HG02759 (cell line): ENCODE results near the gene RXRA.

Experiments
- ATAC-seq: cut with Tn5 transposase; IDR thresholded peaks from one replicate; pipeline ENCODE4 v1.9.1; 2021; ENCODE audit warnings: mild to moderate bottlenecking, moderate library complexity; ENCODE audit not compliant: unreplicated experiment

RXRA gene

GRCh38 chr9:134378901-134379338 lies 52.7 kb downstream of the RXRA start:
- no peak for ATAC-seq

- ATAC-seq = no peak
Measured at GRCh38 chr9:134379831-134380365, 53.6 kb downstream of the RXRA start.

DNA sequence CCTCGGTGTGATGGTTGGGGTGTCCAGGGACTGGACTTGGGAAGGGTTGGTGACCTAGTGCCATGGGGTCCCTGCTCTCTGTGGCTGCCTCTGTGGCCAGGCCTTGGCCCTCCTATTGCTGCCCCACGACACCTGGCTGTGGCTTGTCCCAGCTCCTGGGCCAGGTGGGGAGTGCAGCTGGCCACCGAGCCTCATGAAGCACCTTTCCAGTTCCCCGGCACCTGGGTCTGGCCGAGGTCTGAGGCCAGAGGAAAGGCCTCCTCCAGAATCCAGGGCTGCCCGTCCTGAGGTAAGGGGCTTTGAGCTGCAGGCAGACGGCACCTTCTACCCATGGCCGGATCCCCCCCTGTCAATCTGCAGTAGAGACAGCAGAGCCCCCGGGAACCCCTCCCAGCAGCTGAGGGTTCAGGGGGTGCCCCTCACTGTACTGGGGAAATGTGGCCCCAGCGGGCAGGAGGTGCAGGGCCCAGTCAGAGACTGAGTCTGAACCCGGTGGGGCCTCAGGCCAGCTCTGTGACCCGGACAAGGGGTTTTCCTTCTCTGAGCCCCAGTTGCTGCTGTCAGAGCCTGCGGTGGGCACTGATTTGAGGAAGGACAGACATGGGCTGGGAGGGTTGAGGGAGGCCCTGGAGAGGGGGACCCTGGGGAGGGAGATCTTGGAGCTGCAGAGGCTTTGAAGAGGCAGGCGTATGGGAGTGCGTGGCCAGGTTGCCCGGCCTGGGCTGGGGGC lies 54.5 kb downstream of the RXRA start:
- ATAC-seq = no peak

GRCh38 chr9:134381272-134381661 lies 55.0 kb downstream of the RXRA start:
- ATAC-seq = no peak

DNA sequence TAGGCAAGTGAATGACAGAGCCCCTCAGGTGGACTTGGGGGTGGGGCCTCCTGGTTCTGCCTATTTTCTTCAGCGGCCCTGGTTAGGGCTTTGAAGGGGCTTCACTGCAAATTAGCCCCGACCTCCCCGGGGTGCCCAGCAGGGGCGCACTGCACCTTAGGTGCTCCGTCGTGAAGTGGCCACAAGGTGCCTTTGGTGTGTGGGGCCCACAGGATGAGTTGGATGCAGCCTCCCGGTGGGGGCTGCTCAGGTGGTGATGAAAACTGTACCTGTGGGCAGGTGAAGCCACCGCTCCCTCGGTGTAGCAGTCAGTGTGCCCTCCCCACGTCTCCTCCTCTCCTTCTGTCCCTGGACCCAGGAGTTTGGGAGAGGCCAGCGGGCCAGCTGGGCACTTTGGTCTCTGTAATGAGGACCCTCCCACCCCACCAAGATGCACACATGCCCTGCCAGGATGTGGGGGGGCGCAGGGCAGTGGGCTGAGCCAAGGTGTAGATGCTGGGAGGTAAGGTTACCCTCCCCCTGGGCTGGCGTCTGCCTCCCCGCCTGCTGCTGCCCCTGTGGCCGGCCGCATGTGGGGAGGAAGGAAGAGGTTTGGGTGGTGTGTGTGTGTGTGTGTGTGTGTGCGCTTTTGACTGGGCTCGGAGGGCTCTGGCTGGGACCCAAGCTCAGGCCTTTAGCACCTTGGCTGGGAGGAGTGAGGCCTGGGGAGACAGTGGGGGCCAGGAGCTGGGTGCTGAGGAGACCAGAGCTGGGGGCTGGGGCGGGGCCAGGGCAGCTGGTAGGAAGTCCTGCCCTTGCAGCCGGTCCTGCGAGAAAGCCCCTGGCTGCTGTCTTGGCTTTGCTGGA lies 55.6 kb downstream of the RXRA start:
- no peak for ATAC-seq

- ATAC-seq = no peak
Measured at GRCh38 chr9:134382733-134383132, 56.5 kb downstream of the RXRA start.

DNA sequence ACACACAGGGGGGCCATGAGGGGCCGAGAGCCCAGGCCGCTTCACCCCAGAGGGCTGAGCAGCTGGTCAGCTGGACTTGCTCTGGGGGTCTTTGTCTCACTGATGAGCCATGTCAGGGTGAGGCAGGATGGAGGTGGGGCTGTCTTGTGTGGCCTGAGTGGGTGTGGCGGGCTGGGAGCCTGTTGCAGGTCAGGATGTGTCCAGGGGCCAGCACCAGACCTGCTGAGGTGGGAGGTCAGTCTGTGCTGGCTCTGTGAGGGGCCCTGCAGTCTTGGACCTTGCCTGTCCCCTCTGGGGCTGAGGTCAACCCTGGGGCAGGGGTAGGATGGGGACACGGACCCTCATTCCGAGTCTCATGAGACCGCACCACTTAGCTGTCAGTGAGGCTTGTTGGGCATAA lies 56.9 kb downstream of the RXRA start:
- no peak for ATAC-seq

GRCh38 chr9:134384811-134385479 lies 58.7 kb downstream of the RXRA start:
- ATAC-seq = no peak

GRCh38 chr9:134385915-134386314 lies 59.7 kb downstream of the RXRA start:
- no peak for ATAC-seq

DNA sequence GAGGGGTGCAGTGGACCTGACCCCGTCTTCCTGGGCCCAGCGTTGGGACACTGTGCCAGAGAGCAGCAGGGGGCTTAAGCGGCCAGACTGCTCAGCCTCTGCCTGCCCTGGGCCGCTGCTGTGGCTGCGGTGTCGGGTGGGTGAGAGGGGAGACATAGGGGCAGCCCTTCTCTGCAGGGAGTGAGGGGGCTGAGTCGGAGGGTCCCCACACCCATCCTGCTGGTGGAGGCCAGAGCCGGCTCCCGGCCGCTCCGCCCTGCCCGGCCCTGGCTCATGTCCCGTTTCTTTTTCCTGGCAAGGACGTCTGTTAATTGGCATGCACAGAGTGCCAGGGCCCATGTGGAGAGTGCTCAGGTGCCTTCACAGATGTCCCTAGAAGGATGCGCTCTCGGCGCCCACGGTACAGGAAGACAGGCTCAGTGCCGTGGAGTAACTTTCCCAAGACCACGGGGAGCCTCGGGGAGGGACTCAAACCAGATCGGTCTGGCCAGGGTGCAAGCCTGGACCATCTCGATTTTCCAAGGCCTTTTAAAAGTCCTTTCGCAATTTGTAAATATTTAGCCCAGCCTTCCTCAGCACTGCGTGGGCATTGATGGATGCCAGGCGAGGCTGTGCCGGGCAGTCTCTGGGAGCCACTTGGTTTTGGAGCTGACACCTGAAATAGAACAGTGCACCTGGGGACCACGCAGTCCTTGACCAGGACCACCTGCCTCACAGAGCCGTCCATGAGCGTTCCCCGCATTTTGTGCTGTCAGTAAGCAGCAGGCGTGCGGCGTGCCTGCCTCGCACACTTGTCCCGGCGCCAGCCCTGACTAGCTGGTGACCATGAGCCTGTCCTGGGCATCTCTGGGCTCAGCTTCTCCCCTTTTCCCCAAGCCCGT lies 60.9 kb downstream of the RXRA start:
- ATAC-seq = no peak

- no peak for ATAC-seq
Measured at GRCh38 chr9:134388289-134388808, 62.1 kb downstream of the RXRA start.

DNA sequence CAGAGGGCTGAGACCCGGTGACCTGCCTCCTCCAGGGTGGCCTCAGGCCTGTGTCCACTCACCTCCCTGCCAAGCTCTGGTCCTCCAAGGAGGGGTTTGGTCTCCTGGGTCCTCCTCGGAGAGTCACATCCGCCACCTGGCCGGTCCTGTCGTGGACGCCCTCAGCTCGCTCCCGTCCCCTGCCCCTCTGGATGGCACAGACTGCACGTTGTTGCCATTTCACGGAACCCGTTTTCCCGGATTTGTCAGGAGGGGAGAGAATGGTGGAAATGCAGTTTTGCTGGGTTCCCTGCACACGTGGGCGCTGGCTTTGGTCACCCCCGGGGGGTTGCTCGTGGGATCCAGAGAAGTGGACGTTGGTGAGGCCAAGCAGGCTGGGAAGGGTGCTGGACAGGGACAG lies 62.7 kb downstream of the RXRA start:
- no peak for ATAC-seq

- ATAC-seq = no peak
Measured at GRCh38 chr9:134389642-134390041, 63.4 kb downstream of the RXRA start.

GRCh38 chr9:134390537-134390936 lies 64.3 kb downstream of the RXRA start:
- ATAC-seq = peak; percentile 34

- ATAC-seq = peak; percentile 37
Measured at GRCh38 chr9:134390947-134391318, 64.7 kb downstream of the RXRA start.

DNA sequence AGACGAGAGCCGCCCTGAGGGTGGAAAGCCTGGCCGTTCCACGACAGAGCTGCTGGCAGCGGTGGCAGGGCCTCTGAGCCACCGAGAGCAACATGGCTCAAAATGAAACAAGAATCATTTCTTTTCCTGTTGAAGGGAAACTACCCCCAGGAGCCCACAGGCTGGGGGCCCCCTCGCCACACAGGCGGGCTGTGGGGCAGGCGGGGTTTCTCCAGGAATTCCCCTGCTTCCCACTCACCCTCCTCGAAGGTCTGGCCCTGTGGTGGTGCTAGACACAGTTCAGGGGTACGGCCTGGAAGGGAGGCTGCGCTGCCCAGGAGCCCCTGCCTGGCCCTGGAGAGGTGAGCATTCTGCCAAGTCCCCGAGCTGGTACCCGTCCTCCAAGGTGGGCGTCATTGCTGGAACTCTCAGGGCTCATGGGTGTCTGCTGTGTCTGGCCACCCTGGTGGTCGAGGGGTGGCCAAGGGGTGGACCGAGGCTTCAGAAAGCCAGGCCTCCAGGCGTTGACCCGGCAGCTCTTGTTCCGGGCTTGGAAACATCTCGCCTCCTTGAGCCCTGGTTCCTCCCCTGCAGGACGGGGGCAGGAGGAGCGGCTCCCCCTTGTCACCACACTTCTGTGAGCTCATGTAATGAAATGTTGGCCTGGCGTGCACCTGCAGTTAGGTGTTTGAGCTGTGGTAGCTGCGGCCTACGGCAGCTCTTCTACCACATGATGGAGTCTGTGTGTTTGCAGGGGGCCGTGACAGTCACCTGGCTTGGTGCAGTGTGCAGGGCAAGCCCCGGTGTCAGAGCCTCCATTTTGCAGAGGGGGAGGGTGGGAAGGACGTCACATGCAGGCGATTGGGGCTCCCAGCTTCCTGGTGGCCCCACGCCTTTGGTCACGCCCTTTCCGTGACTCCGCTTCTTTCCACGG lies 65.3 kb downstream of the RXRA start:
- peak; percentile 46 for ATAC-seq

DNA sequence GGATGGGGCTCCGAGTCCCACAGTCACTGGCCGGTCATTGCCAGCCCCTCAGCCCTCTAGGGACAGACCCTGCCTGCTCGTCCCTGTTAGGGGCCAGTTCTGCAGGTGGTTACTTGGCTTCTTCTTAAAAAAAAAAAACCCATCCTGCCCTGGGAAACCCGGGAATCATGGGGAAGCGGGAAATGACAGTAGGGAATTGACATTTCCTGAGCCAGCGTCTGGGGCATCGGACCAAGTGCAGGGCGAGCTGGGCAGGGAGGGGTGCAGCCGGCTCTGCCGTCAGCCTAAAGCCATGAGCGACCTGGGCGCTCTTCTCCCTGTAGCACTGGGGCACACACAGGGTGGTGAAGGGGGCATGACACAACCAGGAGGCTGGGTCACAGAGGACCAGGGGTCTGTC lies 66.6 kb downstream of the RXRA start:
- no peak for ATAC-seq

- ATAC-seq = no peak
Measured at GRCh38 chr9:134393582-134394280, 67.5 kb downstream of the RXRA start.
